Ureter (tissue), 1 donor: ENCODE measurements around the gene GJD3. TPM values are rescaled to one million over a fixed set of nuclear protein-coding genes. Genes with fewer than 3 reads are reported as not detected.

ENCODE experiments used
- DNase-seq: peaks from one replicate; pipeline ENCODE4 v3.0.0-alpha.2; 2020; ENCODE audit warnings: low spot score
- total RNA-seq: library from RNA; stranded (reverse); gene quantifications from one replicate; pipeline ENCODE4 v1.2.4, GENCODE V29; 2023
- donor health status: DM: yes; HTN: yes; CAD: no.

The GJD3 gene
- total RNA-seq, 1 donor from 2014 or later, result 2.0 TPM

DNA sequence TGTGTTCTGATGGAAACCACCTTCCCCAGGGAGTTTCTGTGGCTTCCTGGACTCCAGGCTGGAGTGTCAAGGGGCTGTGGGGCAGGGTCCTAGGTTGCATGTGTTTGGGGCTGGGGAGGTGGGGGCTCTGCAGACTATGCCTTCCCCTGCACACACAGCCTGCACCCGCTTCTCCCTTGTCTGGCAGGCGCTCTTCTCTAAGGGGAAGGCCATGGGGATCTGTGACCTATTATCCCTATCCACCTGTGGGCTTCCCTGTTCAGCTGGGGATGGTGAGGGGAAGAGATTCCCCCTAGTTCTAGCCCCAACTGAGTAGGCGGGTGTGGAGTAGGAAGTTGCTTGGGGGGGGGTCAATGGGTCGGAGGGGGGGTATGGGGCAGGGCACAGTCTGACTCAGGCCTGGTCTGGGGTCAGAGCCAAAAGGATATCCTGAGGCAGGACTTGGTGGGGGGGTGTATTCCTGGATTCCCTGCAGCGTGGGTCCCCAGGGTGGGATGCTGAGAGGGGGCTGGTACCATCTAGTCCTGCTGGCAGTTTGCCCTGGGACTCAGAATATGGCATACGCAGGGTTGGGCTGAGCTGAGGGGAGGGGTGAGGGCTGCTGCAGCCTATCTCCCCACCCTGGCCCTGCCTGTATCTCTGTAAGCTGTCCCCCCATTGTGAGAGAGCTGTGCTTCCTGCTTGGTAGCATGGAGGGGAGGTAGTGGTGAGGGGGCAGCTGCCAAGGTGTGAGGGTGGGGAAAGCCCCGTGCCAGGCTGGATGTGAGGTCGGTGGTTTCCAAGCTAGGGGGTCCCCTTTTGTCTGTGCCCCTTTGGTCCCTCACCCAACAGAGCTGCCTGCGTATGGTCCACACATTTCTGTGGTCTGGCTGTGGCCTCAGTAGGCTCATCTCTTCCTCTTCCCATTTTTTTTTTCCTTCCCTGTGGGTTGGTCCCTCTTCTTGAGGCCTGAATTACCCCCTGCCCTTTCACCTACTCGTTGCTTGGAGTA lies 40.9 kb downstream of the GJD3 start:
- DNase-seq, result no peak

DNA sequence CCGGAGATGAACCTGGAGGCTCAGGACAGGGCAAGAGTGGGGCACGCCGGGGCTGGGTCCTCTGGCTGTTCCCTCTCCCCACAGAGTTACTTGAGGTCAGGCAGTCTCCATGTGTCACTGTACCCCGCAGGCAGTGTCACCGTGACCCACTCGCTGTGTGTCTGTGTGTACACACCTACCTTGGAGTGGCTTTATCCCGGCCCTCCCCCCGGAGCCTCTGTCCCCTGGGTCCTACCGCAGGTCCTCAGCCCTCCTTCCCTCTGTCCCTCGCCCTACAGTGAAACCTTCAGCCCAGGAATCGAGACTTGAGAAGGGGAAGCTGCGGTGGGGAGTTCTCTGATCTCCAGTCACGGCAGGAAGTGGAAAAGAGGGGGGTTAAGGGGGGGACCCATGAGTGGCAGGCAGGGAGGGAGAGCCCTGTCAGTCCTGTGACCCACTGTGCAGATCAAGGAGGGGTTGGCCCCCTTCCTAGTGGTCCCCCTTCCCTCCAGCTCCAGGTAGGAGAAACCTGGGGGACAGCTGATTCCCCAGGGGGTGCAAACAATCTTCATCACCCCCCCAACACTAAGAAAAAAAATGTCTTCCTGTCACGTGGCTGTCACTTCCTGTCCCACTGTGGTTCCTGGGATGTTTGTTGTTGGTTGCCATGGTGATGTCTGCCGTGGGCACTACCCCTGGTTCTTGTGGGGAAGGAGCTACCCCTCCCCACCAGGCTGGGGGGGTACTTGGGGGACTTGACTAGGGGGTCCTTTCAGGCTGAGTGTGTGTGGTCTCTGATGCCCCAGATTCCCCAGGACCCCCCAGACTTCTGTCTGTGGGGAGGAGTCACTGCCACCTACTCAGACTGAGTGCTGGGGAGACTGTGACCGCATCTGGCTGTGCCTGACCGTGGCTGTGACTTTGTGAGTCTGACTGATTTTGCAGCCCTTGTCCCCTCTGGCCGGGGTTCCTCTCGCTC lies 41.9 kb downstream of the GJD3 start:
- no peak for DNase-seq

DNA sequence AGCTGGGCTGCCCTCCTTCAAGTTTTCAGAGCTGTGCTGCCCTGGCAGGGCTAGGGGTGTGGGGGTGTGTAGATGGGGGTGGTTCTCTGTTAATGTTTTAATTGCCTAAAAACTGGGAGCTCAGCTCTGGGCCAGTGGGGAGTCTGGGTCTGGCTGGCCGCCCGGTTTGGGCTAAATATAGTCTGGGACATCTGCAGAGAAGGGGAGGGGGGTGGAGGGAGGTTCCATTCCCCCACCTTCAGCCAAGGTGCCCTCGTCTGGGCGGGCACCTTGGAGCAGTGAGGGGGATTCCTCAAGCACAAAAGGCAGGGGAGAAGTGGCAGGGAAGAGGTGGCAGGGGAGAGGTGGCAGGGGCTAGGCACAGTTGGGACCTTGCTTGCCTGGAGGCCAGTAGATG lies 42.6 kb downstream of the GJD3 start:
- no peak for DNase-seq

DNA sequence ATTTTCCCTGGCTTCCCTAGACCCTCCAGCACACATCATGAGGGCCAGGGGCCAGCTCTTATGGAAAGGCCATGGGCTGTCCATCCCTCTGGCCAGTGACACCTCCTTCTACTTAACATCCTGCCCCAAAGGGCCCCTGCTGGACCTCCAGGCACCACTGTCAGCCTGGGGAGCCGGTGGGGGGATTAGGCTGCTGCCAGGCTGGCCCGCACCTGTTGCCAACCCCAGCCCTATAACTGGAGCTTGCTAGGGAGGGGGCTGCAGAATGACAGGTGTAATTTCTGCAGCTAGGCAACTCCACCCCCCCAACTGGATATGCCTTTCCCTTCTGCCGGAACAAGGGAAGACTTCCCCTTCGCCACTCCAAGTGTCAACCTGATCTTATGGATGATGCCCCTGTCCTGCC lies 43.0 kb downstream of the GJD3 start:
- no peak for DNase-seq

DNA sequence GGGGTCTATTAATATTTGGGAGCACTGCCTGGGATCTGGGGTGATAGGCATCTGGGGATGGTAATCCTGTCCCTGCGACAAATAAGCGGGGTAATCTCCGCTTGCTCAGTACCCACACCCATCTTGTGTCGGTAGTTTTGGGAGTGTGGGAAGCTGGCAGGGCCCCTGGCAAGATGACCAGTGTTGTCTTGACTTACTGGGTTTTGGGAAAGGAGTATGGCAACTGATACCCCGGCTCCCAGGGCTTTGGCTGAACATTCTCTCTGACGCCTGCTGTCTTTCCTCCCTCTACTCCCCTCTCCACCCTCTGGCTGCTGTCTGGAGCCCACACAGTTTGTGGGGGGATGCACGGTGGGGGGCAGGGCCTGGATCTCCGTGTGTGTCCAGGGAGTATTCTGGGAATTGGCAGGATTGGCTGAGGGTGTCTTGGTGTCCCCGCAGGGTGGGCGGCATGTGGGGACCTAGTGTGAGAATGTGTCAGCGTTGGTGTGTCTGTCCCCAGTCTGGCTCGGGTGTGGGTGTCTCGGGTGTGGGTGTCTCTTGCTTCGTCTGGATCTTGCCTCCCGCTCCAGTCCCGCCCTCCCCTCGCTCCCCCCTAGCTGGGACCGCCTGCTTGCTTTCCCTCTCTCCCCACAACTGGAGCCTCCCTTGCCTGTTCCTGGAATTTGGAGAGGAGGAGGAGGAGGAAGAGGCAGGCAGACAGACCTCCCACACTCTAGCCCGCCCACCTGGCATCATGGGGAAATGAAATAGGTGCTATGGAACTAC lies 43.6 kb downstream of the GJD3 start:
- DNase-seq, result no peak

DNA sequence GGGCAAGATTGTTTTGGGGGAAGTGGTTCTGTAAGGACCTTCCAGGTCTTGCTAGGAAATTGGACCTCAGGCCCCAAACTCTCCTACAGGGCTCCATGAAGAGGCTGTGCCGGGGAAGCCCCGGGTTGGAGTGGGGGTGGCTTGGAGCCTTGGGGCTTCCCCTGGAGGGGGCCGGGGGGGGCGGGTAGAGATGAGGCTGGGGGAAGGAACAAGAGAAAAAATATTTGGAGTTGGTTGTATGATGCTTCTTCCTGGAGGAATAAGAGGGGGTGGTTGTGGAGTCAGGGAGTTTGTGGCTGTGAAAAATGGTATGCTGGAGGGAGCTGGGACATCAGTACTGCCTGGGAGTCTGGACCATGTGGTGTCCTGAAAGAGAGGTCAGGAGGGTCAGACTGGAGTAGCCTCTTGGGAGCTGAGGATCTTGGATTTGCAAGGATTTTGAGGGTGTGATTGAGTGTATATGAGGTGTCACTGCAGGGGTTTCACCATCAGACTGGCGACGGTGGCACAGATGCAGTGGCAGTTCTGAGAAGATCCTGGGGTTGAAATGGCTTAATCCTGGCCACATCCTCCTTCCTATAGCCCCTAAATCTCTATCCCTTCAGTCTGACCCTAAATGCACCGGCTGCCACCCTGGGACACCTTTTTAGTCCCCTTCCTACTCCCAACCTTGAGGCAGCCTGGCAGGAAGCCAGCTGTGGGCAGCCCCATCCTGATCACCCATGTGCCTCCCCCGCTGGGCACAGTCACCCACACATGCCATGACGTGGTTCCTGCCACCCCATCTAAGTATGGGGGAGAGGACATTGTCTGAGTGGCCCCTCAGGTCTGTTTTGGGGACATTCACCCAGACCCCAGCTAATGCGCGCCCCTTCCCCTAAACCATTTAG lies 44.6 kb downstream of the GJD3 start:
- DNase-seq, result no peak

DNA sequence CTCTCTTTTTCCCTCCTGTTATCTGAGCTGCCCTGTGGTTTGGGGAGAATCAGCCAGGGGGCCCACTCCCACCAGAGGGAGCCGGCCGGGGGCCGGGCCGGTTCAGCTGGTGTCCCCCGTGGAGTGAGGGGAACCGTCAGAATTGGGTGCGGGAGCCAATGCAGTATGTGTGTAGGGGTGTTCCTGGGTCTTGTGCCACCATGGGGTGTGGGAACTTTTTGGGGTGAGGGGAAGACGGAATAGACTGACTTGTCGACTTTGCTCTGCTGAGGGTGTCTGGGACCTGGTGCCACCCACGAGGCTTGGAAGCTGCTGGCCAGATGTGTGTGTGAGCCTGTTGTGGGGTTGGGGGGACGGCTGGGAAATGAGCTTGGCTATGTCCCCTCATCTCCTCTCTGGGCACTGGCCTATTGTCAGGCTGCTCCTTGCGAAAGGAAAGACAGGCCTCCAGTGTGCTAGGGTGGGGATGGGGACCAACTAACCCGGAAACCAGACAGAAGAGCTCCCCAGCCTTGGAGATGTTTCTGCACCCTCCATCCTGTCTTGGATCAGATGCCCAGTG lies 45.6 kb downstream of the GJD3 start:
- peak; percentile 50 for DNase-seq

DNA sequence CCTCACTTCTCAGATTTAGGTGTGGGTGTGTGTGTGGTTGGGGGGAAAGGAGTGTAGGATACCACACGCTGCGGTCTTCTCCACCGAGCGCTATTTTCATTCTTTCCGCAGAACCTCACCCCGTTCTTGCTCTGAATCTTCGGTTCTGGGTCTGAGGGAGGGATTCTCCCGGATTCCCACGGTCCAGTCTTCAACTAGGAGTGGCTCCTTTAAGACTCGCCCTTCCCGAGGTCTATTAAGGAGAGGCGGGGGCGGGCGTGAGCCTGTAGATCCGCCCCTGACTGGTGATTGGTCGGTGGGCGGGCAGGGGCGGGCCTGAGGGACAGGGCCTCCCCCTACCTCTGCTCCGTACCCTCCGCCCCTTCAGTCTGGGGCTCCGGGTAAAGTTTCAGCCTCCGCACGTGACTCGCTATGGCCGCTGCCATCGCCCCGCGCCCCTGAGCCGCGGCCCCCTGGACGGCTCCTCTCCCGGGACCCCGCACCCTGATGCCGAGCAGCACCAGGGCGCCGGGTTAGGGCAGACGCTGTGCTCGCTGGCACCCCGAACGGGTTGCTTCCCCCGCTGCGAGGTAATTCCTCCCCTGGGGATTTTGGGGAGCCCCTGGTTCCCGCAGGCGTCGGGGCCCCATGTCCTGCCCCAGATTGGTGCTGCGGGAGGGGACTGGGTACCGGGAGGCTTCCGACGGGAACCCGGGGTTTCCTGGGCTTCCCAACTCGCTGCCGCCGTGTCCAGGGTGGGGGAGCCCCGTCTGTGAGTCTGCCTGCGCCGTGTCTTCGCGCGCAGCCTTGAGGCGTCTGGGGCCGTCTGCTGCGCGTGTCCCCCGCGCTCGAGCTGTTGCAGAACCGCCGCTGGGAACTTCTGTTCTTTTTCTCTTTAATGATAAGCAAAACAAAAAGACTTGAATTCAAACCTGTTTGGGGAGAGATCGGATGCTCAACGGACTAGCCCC lies 46.4 kb downstream of the GJD3 start:
- DNase-seq, result peak; percentile 96

DNA sequence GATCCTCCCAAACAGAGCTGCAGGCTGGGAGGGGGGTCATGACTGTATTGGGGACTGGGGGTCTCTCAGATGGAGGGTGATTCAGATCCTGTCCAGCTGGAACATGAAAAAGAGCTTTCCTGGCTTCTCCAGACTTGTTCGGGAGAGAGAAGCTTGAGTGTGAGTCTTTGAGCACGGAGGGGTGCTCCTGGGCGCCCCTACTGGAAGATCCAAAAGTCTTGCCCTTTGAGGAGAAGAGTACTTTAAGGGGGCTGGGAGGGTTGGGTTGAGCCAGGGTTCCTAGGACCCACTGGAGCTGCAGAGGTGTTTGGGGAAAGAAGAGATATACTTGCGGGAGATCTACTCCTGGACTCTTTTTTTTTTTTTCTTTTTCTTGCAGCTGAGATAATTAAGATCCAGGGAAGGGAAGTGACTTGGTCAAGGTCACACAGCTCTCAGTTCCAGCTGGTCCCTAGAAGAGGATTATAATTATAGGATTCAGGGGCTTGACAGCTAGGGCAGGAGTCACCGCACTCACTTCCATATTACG lies 47.1 kb downstream of the GJD3 start:
- DNase-seq, result peak; percentile 66

DNA sequence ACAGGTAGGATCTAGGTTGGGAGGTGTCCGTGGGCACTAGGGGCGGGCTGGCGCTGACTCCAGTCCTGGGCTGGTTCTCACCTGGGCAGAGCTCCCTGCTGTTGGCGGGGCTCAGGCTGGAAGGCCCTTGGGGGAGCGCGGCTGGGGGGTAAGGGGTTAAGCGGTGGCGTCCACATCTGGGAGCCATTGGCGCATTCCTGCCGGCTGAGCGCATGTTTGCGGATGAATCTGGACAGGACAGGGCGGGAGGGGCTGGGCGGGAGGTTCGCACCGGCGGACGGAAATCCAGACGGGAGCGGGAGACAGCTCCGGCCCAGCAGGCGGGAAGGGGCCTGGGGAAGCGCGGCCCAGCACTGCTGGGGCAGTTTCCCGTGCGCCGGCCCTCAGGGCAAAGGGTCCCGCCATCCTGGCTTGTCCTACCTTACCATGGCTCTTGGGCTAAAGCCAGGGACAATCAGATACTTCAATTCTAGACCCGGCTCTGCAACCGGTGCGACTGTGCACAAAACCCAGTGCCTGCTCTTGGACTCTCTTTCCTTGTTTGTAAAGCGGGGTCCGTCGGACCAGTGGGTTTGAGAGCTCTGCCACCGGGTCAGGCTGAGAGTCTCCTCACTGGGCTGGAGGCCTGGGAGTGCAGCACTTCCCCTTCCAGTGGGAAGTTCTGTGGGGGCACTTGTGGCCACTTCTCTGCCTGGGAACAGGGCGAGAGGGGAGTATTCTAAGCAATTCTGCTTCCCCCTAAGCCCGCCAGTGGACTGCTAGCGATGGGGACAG lies 47.8 kb downstream of the GJD3 start:
- DNase-seq, result peak; percentile 79

DNA sequence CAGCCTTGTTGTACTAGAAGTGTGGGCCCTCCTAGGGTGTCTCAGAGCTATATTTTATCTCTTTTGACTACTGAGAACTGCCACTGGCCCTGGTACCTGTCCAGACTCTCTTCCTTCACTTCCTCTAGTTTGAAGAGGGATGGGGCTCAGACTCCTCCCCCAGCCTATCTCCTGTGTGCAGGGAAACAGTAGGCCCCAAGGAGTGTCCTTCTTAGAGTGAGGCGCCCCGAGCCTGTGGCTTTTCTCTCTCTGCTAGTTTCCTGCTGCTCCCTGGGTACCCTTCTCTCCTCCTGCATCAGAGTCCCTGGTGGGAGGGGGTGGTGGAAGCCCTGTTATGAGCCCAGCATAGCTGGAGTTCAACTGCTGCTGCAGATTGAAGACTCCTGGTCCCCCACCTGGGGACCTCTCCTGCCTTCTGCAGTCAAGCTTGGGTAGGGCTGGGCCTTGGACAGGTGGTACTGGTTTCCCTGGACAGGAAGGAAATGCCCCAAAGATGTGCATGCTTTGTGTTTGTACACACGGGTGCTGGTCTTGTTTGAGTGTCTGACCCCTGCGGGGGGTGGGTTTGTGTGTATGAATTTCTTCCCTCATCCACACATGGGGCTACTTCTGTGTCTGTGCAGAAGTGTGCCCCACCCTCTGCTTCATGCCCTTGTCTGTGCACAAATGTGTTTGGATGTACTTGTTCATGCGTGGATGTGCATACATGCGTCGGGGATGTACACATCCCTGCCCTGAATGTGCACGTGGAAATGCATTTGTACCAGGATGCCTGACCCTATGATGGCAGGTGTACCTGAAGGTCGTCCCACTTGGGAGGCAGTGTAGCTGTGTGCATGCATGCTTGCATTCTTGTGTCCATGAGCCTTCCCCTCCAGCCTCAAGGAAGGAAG lies 48.6 kb downstream of the GJD3 start:
- DNase-seq, result peak; percentile 45

DNA sequence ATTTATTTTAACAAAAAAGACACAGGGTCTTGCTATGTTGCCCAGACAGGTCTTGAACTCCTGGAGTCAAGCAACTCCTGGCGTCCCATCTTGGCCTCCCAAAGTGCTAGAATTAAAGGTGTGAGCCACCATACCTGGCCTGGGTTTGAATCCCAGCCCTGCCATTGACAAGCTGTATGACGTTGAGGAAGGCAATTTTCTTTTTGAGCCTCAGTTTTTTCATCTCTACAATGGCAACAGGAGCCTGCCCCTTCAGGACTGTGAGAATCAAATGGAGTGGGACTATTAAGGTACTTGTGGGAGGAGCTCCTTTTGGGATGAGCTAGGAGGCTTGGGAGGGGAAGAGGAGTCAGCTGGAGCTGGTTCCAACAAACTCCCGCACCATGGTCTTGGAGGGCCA lies 49.3 kb downstream of the GJD3 start:
- peak; percentile 38 for DNase-seq

DNA sequence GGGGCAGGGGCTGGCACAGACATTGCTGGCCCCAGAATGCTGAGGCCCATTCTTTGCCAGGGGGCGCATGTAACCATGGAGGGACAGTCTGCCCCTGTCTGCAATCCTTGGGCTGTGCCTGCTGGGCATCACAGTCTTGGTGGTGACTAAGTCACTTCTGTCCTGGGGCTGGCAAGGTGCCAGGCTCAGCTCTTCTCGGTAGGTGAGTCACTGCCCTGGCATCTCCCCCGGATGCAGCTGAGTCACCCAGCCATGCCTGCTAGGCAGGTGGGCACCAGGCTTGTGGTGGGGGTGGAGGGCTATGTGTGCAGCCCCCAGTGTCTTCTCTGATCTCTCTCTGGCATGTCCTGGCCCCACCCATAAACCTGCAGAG lies 50.0 kb downstream of the GJD3 start:
- peak; percentile 94 for DNase-seq

DNA sequence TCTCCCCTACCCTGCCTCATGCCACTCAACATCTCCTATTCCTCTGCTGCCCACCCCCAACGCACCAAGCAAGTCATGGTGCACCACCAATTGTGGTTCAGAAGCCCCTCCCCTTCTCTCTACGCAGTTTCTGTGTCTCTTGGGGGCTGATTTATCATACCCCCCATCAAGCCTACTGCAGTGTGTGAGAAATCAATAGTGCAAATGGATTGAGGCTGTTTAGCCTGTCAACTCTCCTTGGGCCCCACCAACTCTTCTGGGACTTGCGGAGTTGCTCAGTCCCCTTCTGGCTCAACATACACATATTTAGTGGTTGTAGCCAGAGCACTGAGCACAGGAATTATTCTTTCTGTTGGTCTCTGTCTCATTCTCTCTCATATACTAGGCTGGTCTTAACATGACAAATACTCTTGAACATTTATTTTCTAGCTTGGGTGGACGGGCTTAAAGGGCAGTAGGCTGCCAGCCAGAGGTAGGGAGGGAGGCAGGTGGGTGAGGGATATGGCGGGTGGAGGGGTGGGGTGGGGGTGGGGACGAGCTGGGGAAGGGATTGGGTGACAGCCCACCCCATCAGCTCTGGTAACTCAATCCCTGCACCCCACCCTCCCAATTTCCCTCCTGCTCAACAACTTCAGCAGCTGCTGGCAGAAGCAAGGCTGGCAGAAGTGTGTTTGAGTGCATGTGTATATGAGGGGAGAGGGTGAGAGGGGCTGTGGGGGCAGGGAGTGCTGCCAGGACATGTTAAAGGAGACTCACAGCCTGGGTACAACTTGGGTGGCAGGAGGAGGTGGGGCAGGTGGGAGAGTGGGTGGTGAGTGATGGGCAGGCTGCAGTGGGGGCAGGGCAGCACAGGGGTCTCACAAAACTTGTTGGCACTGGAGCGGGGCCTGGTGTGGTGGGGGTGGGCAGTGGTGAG lies 50.6 kb downstream of the GJD3 start:
- DNase-seq, result peak; percentile 39
